ENCODE results near the gene GLP1R.

GLP1R gene

GRCh38 chr6:39073471-39074355 is 25.1 kb downstream of the GLP1R start:
- Histone ChIP-seq H3K9me3 (ENCODE audit: control insufficient read depth, insufficient read depth, low read length) (no peaks in the 10 kb centered on the region), H3K4me1 (ENCODE audit: control insufficient read depth, low read length) (no peaks in the 10 kb centered on the region), H3K4me3 (ENCODE audit: low read length) (no peak overlapping the region), H3F3A (ENCODE audit: control insufficient read depth, insufficient read depth) (no peaks in the 10 kb centered on the region), H3K4me2 (ENCODE audit: low read length) (no peak overlapping the region), H3K27ac (ENCODE audit: low read depth, low read length) (no peak overlapping the region), H3K36me3 (ENCODE audit: control insufficient read depth, low read length) (no peaks in the 10 kb centered on the region), H4K20me1 (ENCODE audit: control insufficient read depth, insufficient read depth, low read depth, low read length) (no peaks in the 10 kb centered on the region), H3K27me3 (ENCODE audit: control insufficient read depth, low read length) (no peaks in the 10 kb centered on the region), H3K79me2 (ENCODE audit: control insufficient read depth, low read length) (no peaks in the 10 kb centered on the region), H3K9me2 (replicated peaks; ENCODE audit: control insufficient read depth, low read length) (no peaks in the 10 kb centered on the region)
- TF ChIP-seq EZH2phosphoT487 (IDR thresholded peaks at IDR 0.05; ENCODE audit: borderline replicate concordance, low read length) (no peak), CTCF (IDR thresholded peaks at IDR 0.05; ENCODE audit: low read depth, low read length, poor library complexity, severe bottlenecking) (no peak)

GRCh38 chr6:39074486-39074885 is 25.9 kb downstream of the GLP1R start:
- TF ChIP-seq CTCF (IDR thresholded peaks at IDR 0.05; ENCODE audit: low read depth, low read length, poor library complexity, severe bottlenecking) (no peak), EZH2phosphoT487 (IDR thresholded peaks at IDR 0.05; ENCODE audit: borderline replicate concordance, low read length) (no peak)
- Histone ChIP-seq H3F3A (ENCODE audit: control insufficient read depth, insufficient read depth) (no peaks in the 10 kb centered on the region), H3K27me3 (ENCODE audit: control insufficient read depth, low read length) (no peaks in the 10 kb centered on the region)

DNA sequence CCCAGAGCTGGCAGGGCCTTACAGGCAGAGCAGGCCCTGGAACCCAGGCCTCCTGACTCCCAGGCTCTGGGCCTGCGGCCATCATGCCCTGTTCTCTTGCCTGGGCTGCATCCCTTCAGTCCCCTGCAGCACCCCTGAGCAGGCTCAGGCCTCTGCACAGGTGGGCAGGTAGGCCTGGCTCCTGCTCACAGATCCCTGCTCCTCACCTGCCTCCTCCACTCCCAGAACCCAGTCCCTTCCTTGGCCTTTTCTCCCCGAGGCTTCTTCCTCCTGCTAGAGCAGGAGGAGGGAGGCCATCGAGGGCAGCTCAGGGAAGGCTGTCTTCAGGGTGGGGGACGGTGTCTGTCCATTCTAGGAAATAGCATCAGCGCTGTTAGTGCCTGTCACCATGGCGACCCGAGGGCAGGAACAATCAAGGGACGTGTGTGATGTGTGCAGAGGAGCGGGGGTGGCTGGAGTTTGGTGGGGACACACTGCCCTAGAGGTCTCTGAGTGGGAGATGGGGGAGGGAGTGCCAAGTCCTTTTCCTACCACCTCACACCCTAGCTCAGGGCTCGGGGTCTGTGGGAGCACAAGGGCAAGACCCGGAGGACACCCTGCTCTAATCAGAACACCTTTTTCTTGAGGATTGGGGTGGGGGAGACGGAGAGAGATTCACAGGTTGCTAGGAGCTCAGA is 26.6 kb downstream of the GLP1R start:
- Histone ChIP-seq H3K9me3 (ENCODE audit: control insufficient read depth, insufficient read depth, low read length) (no peaks in the 10 kb centered on the region), H3K27ac (ENCODE audit: low read depth, low read length) (no peak overlapping the region)
- TF ChIP-seq EZH2phosphoT487 (IDR thresholded peaks at IDR 0.05; ENCODE audit: borderline replicate concordance, low read length) (no peak), CTCF (IDR thresholded peaks at IDR 0.05; ENCODE audit: low read depth, low read length, poor library complexity, severe bottlenecking) (no peak)

More at GRCh38 chr6:39074486-39074885, 25.9 kb downstream of the GLP1R start:
- H3K36me3 ChIP-seq (ENCODE audit: control insufficient read depth, low read length), result no peaks in the 10 kb centered on the region
- H3K27ac ChIP-seq (ENCODE audit: low read depth, low read length), result no peak overlapping the region
- H3K4me3 ChIP-seq (ENCODE audit: low read length), result no peak overlapping the region
- H3K4me1 ChIP-seq (ENCODE audit: control insufficient read depth, low read length), result no peaks in the 10 kb centered on the region
- H3K79me2 ChIP-seq (ENCODE audit: control insufficient read depth, low read length), result no peaks in the 10 kb centered on the region
- H3K4me2 ChIP-seq (ENCODE audit: low read length), result no peak overlapping the region
- H3K9me2 ChIP-seq (replicated peaks; ENCODE audit: control insufficient read depth, low read length), result no peaks in the 10 kb centered on the region
- no peaks in the 10 kb centered on the region for H4K20me1 ChIP-seq (ENCODE audit: control insufficient read depth, insufficient read depth, low read depth, low read length)
- no peaks in the 10 kb centered on the region for H3K9me3 ChIP-seq (ENCODE audit: control insufficient read depth, insufficient read depth, low read length)

More for the DNA sequence above, 26.6 kb downstream of the GLP1R start:
- Histone ChIP-seq H3K36me3 (ENCODE audit: control insufficient read depth, low read length) (no peaks in the 10 kb centered on the region), H3K4me1 (ENCODE audit: control insufficient read depth, low read length) (no peaks in the 10 kb centered on the region), H4K20me1 (ENCODE audit: control insufficient read depth, insufficient read depth, low read depth, low read length) (no peaks in the 10 kb centered on the region), H3K79me2 (ENCODE audit: control insufficient read depth, low read length) (no peaks in the 10 kb centered on the region), H3K4me3 (ENCODE audit: low read length) (no peak overlapping the region), H3F3A (ENCODE audit: control insufficient read depth, insufficient read depth) (no peaks in the 10 kb centered on the region), H3K27me3 (ENCODE audit: control insufficient read depth, low read length) (no peaks in the 10 kb centered on the region), H3K9me2 (replicated peaks; ENCODE audit: control insufficient read depth, low read length) (no peaks in the 10 kb centered on the region), H3K4me2 (ENCODE audit: low read length) (no peak overlapping the region)
